Endodermal cell (in vitro differentiated cells): Measurements from ENCODE around the gene ABCA8. TPM values are rescaled to one million over a fixed set of nuclear protein-coding genes. Genes with fewer than 3 reads are reported as not detected.

ENCODE experiments used
- DNase-seq: peaks from one replicate; pipeline ENCODE4 v3.0.0-alpha.2; 2017
- H3K27ac ChIP-seq: 2 replicates; pipeline ENCODE4 v1.5.1; 2013; ENCODE audit warnings: mild to moderate bottlenecking, low read depth, low read length, moderate library complexity
- H3K27me3 ChIP-seq: 2 replicates; pipeline ENCODE4 v1.6.1; 2013; ENCODE audit warnings: mild to moderate bottlenecking, low read length, moderate library complexity; ENCODE audit not compliant: insufficient read depth, control insufficient read depth, poor library complexity, severe bottlenecking
- H3K36me3 ChIP-seq: 2 replicates; pipeline ENCODE4 v1.7.0; 2013; ENCODE audit warnings: mild to moderate bottlenecking, low read length, moderate library complexity; ENCODE audit not compliant: control insufficient read depth, insufficient read depth
- H3K4me1 ChIP-seq: one replicate; pipeline ENCODE4 v1.7.0; 2013; ENCODE audit warnings: low read length; ENCODE audit not compliant: control insufficient read depth, insufficient read depth
- H3K4me3 ChIP-seq: 2 replicates; pipeline ENCODE4 v1.5.1; 2013; ENCODE audit warnings: mild to moderate bottlenecking, low read length, moderate library complexity
- H3K9ac ChIP-seq: 2 replicates; pipeline ENCODE4 v1.6.1; 2013; ENCODE audit warnings: mild to moderate bottlenecking, low read length, moderate library complexity; ENCODE audit not compliant: poor library complexity, severe bottlenecking; ENCODE audit errors: extremely low read depth
- H3K9me3 ChIP-seq: 2 replicates; pipeline ENCODE4 v1.6.1; 2013; ENCODE audit warnings: mild to moderate bottlenecking, low read length, moderate library complexity; ENCODE audit not compliant: control insufficient read depth
- H3K27ac Mint-ChIP-seq: 2 replicates; pipeline ENCODE4 v1.8.0; 2020; ENCODE audit warnings: mixed read lengths
- H3K27me3 Mint-ChIP-seq: 2 replicates; pipeline ENCODE4 v1.8.0; 2021; ENCODE audit warnings: mild to moderate bottlenecking, mixed read lengths; ENCODE audit not compliant: insufficient read depth
- H3K36me3 Mint-ChIP-seq: 2 replicates; pipeline ENCODE4 v1.8.0; 2020; ENCODE audit warnings: low read depth, mixed read lengths
- H3K4me1 Mint-ChIP-seq: 2 replicates; pipeline ENCODE4 v1.8.0; 2020; ENCODE audit warnings: mixed read lengths
- H3K4me3 Mint-ChIP-seq: 2 replicates; pipeline ENCODE4 v1.8.0; 2020; ENCODE audit warnings: mild to moderate bottlenecking, moderate library complexity, mixed read lengths
- H3K9me3 Mint-ChIP-seq: 2 replicates; pipeline ENCODE4 v1.8.0; 2020; ENCODE audit warnings: mild to moderate bottlenecking, mixed read lengths
- CTCF ChIP-seq: fragments of 200-600 bp; sonication (generic); conservative IDR thresholded peaks from 2 replicates; pipeline ENCODE4 v1.5.0; 2021; ENCODE audit warnings: antibody characterized with exemption, mild to moderate bottlenecking
- WGBS, 2 experiments: methylation state at CpG; one replicate each; pipeline versions ENCODE4 v1.1.5 to v1.1.7; 2013; ENCODE audit warnings: missing lambda C conversion rate in 2 of 2, mixed read lengths in 1 of 2; ENCODE audit not compliant: insufficient coverage in 1 of 2, insufficient read length in 1 of 2; 5-methylcytosine and 5-hydroxymethylcytosine counted together
- total RNA-seq, 2 donors: library from RNA; stranded (reverse); fragmentation: NEBNext Ultra II Directional in 1 of 2; extraction: Animal tissue kit (Norgen Biotek cat#: 25700) in 1 of 2; gene quantifications; 2 replicates in 1 of 2; 3 replicates in 1 of 2; pipeline ENCODE4 v1.2.1, GENCODE V29; 2021

ABCA8 gene
- total RNA-seq, 2 donors from 2014 or later: not detected

DNA sequence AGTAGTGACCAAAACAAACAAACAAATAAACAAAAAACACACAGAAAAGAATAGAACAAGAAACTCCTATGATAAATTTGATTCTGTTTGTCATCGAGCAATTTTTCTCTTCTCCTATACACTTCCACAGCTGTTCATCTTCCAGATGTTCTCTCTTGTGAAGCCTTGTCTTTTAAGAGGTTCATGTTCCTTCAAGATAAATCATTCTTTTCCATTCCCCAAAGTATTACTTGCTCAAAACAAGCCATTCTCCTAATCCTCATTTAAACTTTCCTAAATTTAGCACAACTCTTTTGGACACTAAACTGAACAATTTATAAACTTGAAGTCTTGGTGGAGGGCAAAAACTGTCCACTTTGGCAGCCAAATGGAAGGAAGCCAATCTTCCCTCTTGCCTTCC lies 103.3 kb downstream of the ABCA8 start:
- Histone ChIP-seq H3K9me3 (no peaks in the 10 kb centered on the region), H3K4me1 (no peaks in the 10 kb centered on the region), H3K36me3 (no peaks in the 10 kb centered on the region), H3K27me3 (no peaks in the 10 kb centered on the region), H3K9ac (no peak overlapping the region), H3K27ac (no peak overlapping the region), H3K4me3 (no peak overlapping the region)
- no peak for DNase-seq
- TF ChIP-seq CTCF: no peak
- Mint-ChIP-seq H3K4me3 (no peak overlapping the region), H3K9me3 (no peaks in the 10 kb centered on the region), H3K27ac (no peak overlapping the region), H3K36me3 (no peaks in the 10 kb centered on the region), H3K4me1 (no peaks in the 10 kb centered on the region), H3K27me3 (peaks cover 3% of the 10 kb centered on the region)
- WGBS, 2 experiments: 86 to 100% methylated on average over 1 of the region's 1 CpG

GRCh38 chr17:68850749-68851510 lies 104.3 kb downstream of the ABCA8 start:
- H3K27me3 Mint-ChIP-seq: peaks cover 3% of the 10 kb centered on the region
- no peak overlapping the region for H3K27ac ChIP-seq
- no peaks in the 10 kb centered on the region for H3K36me3 Mint-ChIP-seq
- no peak for TF ChIP-seq CTCF
- H3K36me3 ChIP-seq: no peaks in the 10 kb centered on the region
- H3K9ac ChIP-seq: no peak overlapping the region
- DNase-seq: no peak
- no peaks in the 10 kb centered on the region for H3K4me1 ChIP-seq
- no peaks in the 10 kb centered on the region for H3K9me3 ChIP-seq
- H3K4me3 Mint-ChIP-seq: no peak overlapping the region
- no peak overlapping the region for H3K4me3 ChIP-seq
- no peak overlapping the region for H3K27ac Mint-ChIP-seq
- no peaks in the 10 kb centered on the region for H3K4me1 Mint-ChIP-seq
- H3K27me3 ChIP-seq: no peaks in the 10 kb centered on the region
- H3K9me3 Mint-ChIP-seq: peaks cover 4% of the 10 kb centered on the region
- 92 to 97% methylated on average over 2 of the region's 2 CpGs for WGBS, 2 experiments

DNA sequence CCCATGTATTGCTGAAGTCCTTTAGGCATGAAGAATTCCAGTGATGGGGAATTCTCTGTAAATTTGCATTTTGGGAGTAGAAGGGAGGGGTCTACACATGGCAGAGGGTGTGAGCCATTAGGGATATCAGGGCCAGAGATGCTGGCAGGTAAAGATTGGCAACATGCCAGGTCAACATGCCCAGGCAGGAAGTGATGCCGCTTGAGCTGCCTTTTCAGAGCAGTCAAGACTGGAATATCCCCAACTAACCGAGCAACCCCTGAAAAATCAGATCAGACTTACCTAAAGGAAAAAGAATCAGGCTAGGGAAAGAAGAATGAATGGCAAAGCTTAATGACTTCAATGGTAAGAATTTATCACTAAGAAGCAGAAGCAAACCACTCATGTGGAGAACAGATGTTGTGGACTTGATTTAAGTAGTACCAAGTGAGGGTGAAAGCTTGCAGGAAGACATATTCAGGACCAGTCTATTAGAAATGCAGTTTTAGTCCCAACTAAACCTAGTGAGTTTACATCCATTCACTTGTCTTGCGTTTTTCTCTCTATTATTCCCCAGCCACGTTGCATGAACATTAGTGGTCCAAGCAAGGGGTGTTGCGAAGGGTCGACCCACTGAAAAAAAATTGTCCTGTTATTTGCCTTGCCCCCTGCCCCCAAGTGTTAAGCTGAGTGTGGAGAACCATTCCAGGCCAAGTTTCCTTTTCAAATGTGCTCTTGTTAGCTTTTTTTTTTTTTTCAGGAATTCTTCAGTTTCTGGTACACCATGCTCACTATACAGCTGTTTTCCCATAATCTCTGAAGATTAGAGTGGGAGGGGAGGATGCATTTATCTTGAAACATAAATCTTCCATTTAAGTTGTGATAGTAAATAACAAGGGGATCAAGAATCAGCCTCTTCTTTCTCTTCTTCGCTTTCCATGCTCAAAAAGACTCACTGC lies 105.2 kb downstream of the ABCA8 start:
- WGBS, 2 experiments: 89 to 92% methylated on average over 6 to 7 of the region's 7 CpGs
- H3K27ac Mint-ChIP-seq: no peak overlapping the region
- no peak for DNase-seq
- H3K27me3 Mint-ChIP-seq: peaks cover 3% of the 10 kb centered on the region
- H3K27ac ChIP-seq: no peak overlapping the region
- no peaks in the 10 kb centered on the region for H3K36me3 ChIP-seq
- peaks cover 14% of the 10 kb centered on the region for H3K9me3 Mint-ChIP-seq
- TF ChIP-seq CTCF: no peak
- H3K4me3 ChIP-seq: no peak overlapping the region
- H3K36me3 Mint-ChIP-seq: no peaks in the 10 kb centered on the region
- H3K9ac ChIP-seq: no peak overlapping the region
- no peaks in the 10 kb centered on the region for H3K4me1 ChIP-seq
- H3K4me3 Mint-ChIP-seq: no peak overlapping the region
- H3K9me3 ChIP-seq: no peaks in the 10 kb centered on the region
- no peaks in the 10 kb centered on the region for H3K27me3 ChIP-seq
- no peaks in the 10 kb centered on the region for H3K4me1 Mint-ChIP-seq
